ENCODE data around the gene PGM2.
"Not testable (repeated sequence)": the region's sequence is repeated elsewhere in the genome, so short reads cannot be mapped to it uniquely, and the experiment has no call there.

GRCh38 chr4:37786267-37786666, 40.2 kb upstream of the PGM2 start:
- TF ChIP-seq CTCF, POLR2AphosphoS5 (IDR thresholded peaks at IDR 0.05): not testable (repeated sequence)

Measured in sigmoid colon (tissue), 4 donors.